ENCODE measurements around the gene TMEM187.
A peak's percentile ranks its signal among the peaks of the same experiment; 100 is the strongest.

Gene TMEM187

GRCh38 chrX:154006947-154007346 lies 34.4 kb downstream of the TMEM187 start:
- DNase-seq = no peak

- no peak for DNase-seq
Measured at GRCh38 chrX:154008521-154008920, 36.0 kb downstream of the TMEM187 start.

- no peak for DNase-seq
Measured at GRCh38 chrX:154010330-154011087, 38.0 kb downstream of the TMEM187 start.

- DNase-seq = no peak
Measured at GRCh38 chrX:154011376-154012335, 39.1 kb downstream of the TMEM187 start.

- DNase-seq = no peak
Measured at GRCh38 chrX:154012336-154012991, 39.9 kb downstream of the TMEM187 start.

GRCh38 chrX:154013001-154013421 lies 40.5 kb downstream of the TMEM187 start:
- no peak for DNase-seq

- DNase-seq = peak; percentile 53
Measured at GRCh38 chrX:154013614-154014360, 41.2 kb downstream of the TMEM187 start.

GRCh38 chrX:154014429-154015380 lies 42.2 kb downstream of the TMEM187 start:
- no peak for DNase-seq

GRCh38 chrX:154015581-154016264 lies 43.2 kb downstream of the TMEM187 start:
- DNase-seq = no peak

- no peak for DNase-seq
Measured at GRCh38 chrX:154016366-154017076, 44.0 kb downstream of the TMEM187 start.

- DNase-seq = no peak
Measured at GRCh38 chrX:154017766-154018517, 45.4 kb downstream of the TMEM187 start.

- no peak for DNase-seq
Measured at GRCh38 chrX:154018518-154019060, 46.0 kb downstream of the TMEM187 start.

- DNase-seq = peak; percentile 44
Measured at GRCh38 chrX:154019061-154019621, 46.6 kb downstream of the TMEM187 start.

GRCh38 chrX:154019633-154020528 lies 47.3 kb downstream of the TMEM187 start, which contains the start of gene IRAK1:
Gene IRAK1 (minus strand): TSS chrX:154019902. CDS start chrX:154019812, 90 bp downstream.
- peak; percentile 67 for DNase-seq

- DNase-seq = no peak
Measured at GRCh38 chrX:154020536-154021115, 48.1 kb downstream of the TMEM187 start.

- DNase-seq = peak; percentile 46
Measured at GRCh38 chrX:154021131-154021611, 48.6 kb downstream of the TMEM187 start.

GRCh38 chrX:154022108-154022507 lies 49.6 kb downstream of the TMEM187 start:
- no peak for DNase-seq

All from stimulated activated CD4-positive, alpha-beta T cell treated with anti-CD3 and anti-CD28 coated beads, Interleukin-15, amount 100 ng/mL, for 24 hours (primary cell).